ENCODE data around the gene MYO1D.

- no peak for TF ChIP-seq CTCF (IDR thresholded peaks at IDR 0.05; ENCODE audit: extremely low read depth in 1 of 2, insufficient read depth in 1 of 2, low read depth in 1 of 2, low read length in 2 of 2)
- no peak for TF ChIP-seq EZH2 (IDR thresholded peaks at IDR 0.05; ENCODE audit: borderline replicate concordance, low read depth, low read length, severe bottlenecking)
- no peak for TF ChIP-seq POLR2A (IDR thresholded peaks at IDR 0.05; ENCODE audit: low read depth, low read length)
- no peak for TF ChIP-seq POLR2AphosphoS5 (IDR thresholded peaks at IDR 0.05; ENCODE audit: insufficient read depth, low read depth, low read length)
- TF ChIP-seq JUN (IDR thresholded peaks at IDR 0.05; ENCODE audit: borderline replicate concordance, insufficient read depth, insufficient read length, low read depth), result no peak
- no peak for TF ChIP-seq GATA2 (IDR thresholded peaks at IDR 0.05; ENCODE audit: insufficient read depth, insufficient read length, low read depth, low read length)
Measured at GRCh38 chr17:32625971-32626370, 251.0 kb downstream of the MYO1D start.
